ENCODE data around the gene ETS1.
A peak's percentile ranks its signal among the peaks of the same experiment; 100 is the strongest.

The ETS1 gene

GRCh38 chr11:128528294-128528693, 59.1 kb downstream of the ETS1 start:
- no peak overlapping the region for H3K4me2 ChIP-seq
- H3K36me3 ChIP-seq (ENCODE audit: insufficient read depth), result no peaks in the 10 kb centered on the region
- no peak overlapping the region for H3K9ac ChIP-seq
- peaks cover 30% of the 10 kb centered on the region for H3K4me1 ChIP-seq (ENCODE audit: low read depth, poor library complexity, severe bottlenecking)
- H3K4me3 ChIP-seq (IDR thresholded peaks at IDR 0.05; ENCODE audit: insufficient read depth, low read depth, low read length), result no peak overlapping the region
- no peak overlapping the region for H2AFZ ChIP-seq (ENCODE audit: low read depth)
- no peaks in the 10 kb centered on the region for H3K79me2 ChIP-seq (ENCODE audit: insufficient read depth, low read depth)
- no peak for TF ChIP-seq CTCF (conservative IDR thresholded peaks at IDR 0.05; ENCODE audit: low read depth, low read length)
- H3K27ac ChIP-seq, result no peak overlapping the region
- no peaks in the 10 kb centered on the region for H3K27me3 ChIP-seq (ENCODE audit: insufficient read depth, low read depth)
- no peaks in the 10 kb centered on the region for H4K20me1 ChIP-seq (ENCODE audit: insufficient read depth)

DNA sequence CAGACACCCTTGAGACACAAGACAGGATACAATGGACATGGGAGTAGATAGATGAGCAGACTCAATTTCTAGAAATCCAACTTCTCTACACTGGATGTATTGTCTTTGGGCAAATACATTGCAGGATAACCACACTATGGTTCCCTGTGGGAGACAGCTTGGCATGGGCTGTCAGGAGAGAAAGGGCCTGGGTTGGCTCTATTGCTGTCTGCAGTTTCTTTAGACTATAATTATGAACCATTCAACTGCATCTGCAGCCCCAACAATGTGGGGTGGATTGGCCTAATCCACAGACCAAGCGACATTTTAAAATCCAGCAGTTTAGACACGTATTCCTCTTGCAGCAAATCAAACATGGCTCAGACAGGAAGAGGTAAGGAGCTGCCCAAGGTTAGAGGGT, 60.3 kb downstream of the ETS1 start:
- TF ChIP-seq CTCF (conservative IDR thresholded peaks at IDR 0.05; ENCODE audit: low read depth, low read length), result no peak
- Histone ChIP-seq H3K4me3 (IDR thresholded peaks at IDR 0.05; ENCODE audit: insufficient read depth, low read depth, low read length) (no peak overlapping the region), H3K27me3 (ENCODE audit: insufficient read depth, low read depth) (no peaks in the 10 kb centered on the region), H4K20me1 (ENCODE audit: insufficient read depth) (no peaks in the 10 kb centered on the region), H3K4me1 (ENCODE audit: low read depth, poor library complexity, severe bottlenecking) (peaks cover 36% of the 10 kb centered on the region), H3K79me2 (ENCODE audit: insufficient read depth, low read depth) (peaks cover under 1% of the 10 kb centered on the region; the same call in 1 of the 2 replicates), H3K27ac (no peak overlapping the region), H3K9ac (no peak overlapping the region), H3K4me2 (no peak overlapping the region), H2AFZ (ENCODE audit: low read depth) (no peak overlapping the region), H3K36me3 (ENCODE audit: insufficient read depth) (no peaks in the 10 kb centered on the region)

DNA sequence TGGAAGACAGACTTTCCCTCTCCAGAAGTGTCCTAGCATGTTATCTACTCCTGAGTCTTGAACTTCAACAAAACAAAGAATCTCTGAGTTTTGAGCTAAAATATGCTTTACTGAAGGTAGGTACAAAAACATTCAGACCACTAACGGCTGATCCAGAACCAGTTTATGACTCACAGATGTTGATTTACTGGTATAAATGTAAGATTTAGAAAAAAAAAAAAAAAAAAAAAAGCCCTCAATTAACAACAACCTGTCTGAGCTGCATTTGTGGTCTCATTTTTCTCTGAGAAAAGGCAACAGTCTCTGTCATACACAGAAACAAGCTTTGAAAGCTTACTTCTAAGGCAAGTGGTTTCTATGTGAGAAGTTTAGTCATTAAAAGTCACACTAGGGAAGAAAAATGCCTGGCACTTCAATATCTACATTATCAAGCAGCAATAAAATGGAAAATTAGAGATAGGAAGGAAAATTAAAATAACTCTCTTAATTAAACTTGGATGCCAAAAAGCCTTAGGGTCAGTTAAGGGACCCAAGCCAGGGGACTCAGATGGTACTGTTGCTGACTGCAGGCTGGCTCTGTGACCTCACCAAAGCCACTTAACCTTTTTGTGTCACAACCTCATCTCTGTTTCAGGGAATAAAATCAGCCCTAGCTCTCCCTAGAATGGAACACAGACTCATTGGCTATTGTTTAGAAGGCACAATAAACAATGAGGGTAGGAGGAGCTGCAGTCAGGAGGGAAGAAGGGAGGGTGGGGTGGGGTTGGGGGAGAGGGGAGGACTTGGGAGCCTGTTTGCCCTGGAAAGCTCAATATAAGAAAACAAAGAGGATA, 61.7 kb downstream of the ETS1 start:
- H3K4me1 ChIP-seq (ENCODE audit: low read depth, poor library complexity, severe bottlenecking), result peaks cover 36% of the 10 kb centered on the region
- H3K4me3 ChIP-seq (IDR thresholded peaks at IDR 0.05; ENCODE audit: insufficient read depth, low read depth, low read length), result no peak overlapping the region
- no peak for TF ChIP-seq CTCF (conservative IDR thresholded peaks at IDR 0.05; ENCODE audit: low read depth, low read length)
- peak overlapping the region; percentile 4 for H2AFZ ChIP-seq (ENCODE audit: low read depth)
- no peaks in the 10 kb centered on the region for H4K20me1 ChIP-seq (ENCODE audit: insufficient read depth)
- H3K4me2 ChIP-seq, result peak overlapping the region; percentile 48; the same call in 1 of the 2 replicates
- H3K79me2 ChIP-seq (ENCODE audit: insufficient read depth, low read depth), result peaks cover 14% of the 10 kb centered on the region
- H3K36me3 ChIP-seq (ENCODE audit: insufficient read depth), result no peaks in the 10 kb centered on the region
- H3K27me3 ChIP-seq (ENCODE audit: insufficient read depth, low read depth), result no peaks in the 10 kb centered on the region
- no peak overlapping the region for H3K9ac ChIP-seq
- H3K27ac ChIP-seq, result peak overlapping the region; percentile 24; the same call in 1 of the 2 replicates

- Histone ChIP-seq H3K9ac (no peak overlapping the region; the same call in 1 of the 2 replicates), H2AFZ (ENCODE audit: low read depth) (no peak overlapping the region), H4K20me1 (ENCODE audit: insufficient read depth) (no peaks in the 10 kb centered on the region), H3K4me2 (peak overlapping the region; percentile 97), H3K27ac (peak overlapping the region; percentile 93; the same call in 1 of the 2 replicates), H3K4me3 (IDR thresholded peaks at IDR 0.05; ENCODE audit: insufficient read depth, low read depth, low read length) (no peak overlapping the region), H3K36me3 (ENCODE audit: insufficient read depth) (no peaks in the 10 kb centered on the region), H3K4me1 (ENCODE audit: low read depth, poor library complexity, severe bottlenecking) (peaks cover 49% of the 10 kb centered on the region), H3K27me3 (ENCODE audit: insufficient read depth, low read depth) (no peaks in the 10 kb centered on the region), H3K79me2 (ENCODE audit: insufficient read depth, low read depth) (peaks cover 29% of the 10 kb centered on the region)
- TF ChIP-seq CTCF (conservative IDR thresholded peaks at IDR 0.05; ENCODE audit: low read depth, low read length), result no peak
Observed at GRCh38 chr11:128524172-128524571, 63.2 kb downstream of the ETS1 start.
